Mucosa of rectum (tissue), 2 donors: ENCODE results near the gene TMEM38B.
"Not testable (repeated sequence)": the region's sequence is repeated elsewhere in the genome, so short reads cannot be mapped to it uniquely, and the experiment has no call there.

Source experiments
- H3K27ac ChIP-seq, 2 donors: one replicate each; pipeline ENCODE4 v1.7.0; 2013; ENCODE audit warnings: inconsistent platforms in 2 of 2, low read depth in 2 of 2, low read length in 2 of 2
- H3K27me3 ChIP-seq, 2 donors: one replicate each; pipeline ENCODE4 v1.7.0; 2013; ENCODE audit warnings: low read length in 2 of 2; ENCODE audit not compliant: control insufficient read depth in 2 of 2, insufficient read depth in 2 of 2
- H3K36me3 ChIP-seq, 2 donors: one replicate each; pipeline ENCODE4 v1.7.0; 2013; ENCODE audit warnings: low read length in 2 of 2; ENCODE audit not compliant: control insufficient read depth in 2 of 2, insufficient read depth in 2 of 2
- H3K4me1 ChIP-seq, 2 donors: one replicate each; pipeline ENCODE4 v1.7.0; 2013; ENCODE audit warnings: low read length in 2 of 2, mild to moderate bottlenecking in 1 of 2; ENCODE audit not compliant: control insufficient read depth in 2 of 2, insufficient read depth in 2 of 2
- H3K4me3 ChIP-seq, 2 donors: one replicate each; pipeline ENCODE4 v1.7.0; 2013; ENCODE audit warnings: low read length in 2 of 2
- H3K9ac ChIP-seq, 2 donors: one replicate each; pipeline ENCODE4 v1.7.0; 2013; ENCODE audit warnings: low read length in 2 of 2, low read depth in 1 of 2, mild to moderate bottlenecking in 1 of 2
- H3K9me3 ChIP-seq, 2 donors: one replicate each; pipeline ENCODE4 v1.7.0; 2013; ENCODE audit warnings: low read length in 2 of 2; ENCODE audit not compliant: control insufficient read depth in 2 of 2
- donor health status: healthy.
- donor health status: Normal muscosa, but diverticular disease.

Gene TMEM38B

DNA sequence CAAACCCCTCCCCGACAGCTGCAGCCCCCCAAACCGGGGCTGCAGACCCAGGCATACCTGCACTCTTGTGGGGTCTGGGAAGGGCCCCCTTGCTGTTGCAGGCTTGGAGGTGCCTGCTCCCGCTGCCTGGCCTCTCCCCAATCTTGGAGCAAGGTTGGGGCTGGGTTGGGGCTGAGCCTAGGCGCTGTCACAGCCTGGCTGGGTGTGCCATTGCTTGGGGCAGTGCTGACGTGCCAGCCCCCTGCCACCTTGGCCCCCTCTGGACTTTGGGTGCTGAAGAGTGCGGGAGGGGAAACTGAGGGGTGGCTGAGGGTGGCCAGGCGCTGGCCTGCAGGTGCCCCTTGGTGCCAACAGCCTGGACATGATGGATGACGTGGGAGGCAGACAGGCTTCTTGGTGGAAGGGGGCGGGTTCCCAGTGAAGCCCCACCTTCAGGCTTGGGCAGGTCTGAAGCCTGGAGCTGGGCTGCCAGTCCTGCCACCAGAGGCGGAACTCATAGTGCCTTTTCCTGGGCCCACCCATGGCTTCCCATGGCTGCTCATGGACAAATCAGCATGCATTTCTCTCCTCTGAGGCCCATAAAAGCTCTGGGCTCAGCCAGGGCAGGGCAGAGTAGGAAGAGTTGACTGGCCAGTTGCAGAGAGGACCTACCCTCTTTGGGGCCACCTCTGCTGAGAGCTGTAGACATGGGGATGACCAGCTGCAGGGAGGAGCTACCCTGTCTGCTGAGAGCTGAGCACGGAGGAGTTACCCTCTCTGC, 19.1 kb downstream of the TMEM38B start:
- H3K4me1 ChIP-seq = no peaks in the 10 kb centered on the region
- no peak overlapping the region for H3K27ac ChIP-seq
- peaks cover 4 to 6% of the 10 kb centered on the region in 2 donors for H3K36me3 ChIP-seq
- no peaks in the 10 kb centered on the region for H3K27me3 ChIP-seq
- no peak overlapping the region for H3K4me3 ChIP-seq
- H3K9ac ChIP-seq = no peak overlapping the region
- H3K9me3 ChIP-seq = no peaks in the 10 kb centered on the region

DNA sequence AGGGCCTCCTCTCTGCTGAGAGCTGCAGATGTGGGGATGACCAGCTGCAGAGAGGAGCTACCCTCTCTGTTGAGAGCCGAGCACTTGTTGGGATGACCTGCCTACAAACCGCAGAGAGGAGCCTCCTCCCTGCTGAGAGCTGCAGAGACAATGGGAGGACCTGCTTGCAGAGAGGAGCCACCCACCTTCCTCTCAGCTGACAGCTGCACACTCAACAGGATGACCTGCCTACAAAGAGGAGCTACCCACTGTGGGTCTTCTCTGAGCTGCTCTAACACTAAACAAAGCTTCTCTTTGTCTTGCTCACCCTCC, 19.6 kb downstream of the TMEM38B start:
- no peak overlapping the region for H3K9ac ChIP-seq
- no peak overlapping the region for H3K4me3 ChIP-seq
- no peak overlapping the region for H3K27ac ChIP-seq
- H3K4me1 ChIP-seq = no peaks in the 10 kb centered on the region
- no peaks in the 10 kb centered on the region for H3K9me3 ChIP-seq
- no peaks in the 10 kb centered on the region for H3K27me3 ChIP-seq
- H3K36me3 ChIP-seq = peaks cover 4 to 6% of the 10 kb centered on the region in 2 donors

DNA sequence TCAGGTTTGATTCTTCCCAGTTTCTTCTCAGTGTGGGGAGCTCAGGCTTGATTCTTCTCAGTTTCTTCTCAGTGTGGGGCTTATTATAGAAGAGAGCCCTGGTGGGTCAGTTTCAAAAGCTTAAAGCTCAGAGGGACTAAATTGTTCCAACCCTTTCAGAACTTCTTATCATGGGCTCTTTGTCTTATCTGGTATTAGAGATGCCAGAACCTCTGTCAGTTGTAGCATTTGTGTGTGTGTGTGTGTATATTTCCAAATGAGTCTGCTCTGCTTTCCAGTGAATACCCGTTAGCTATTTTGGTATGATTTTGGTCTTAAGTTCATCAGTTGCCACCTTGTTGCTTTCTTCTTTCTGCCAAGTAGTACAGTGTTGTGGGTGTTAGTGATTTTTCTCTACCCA, 21.8 kb downstream of the TMEM38B start:
- no peaks in the 10 kb centered on the region for H3K27me3 ChIP-seq
- H3K4me1 ChIP-seq = no peaks in the 10 kb centered on the region
- no peak overlapping the region for H3K4me3 ChIP-seq
- no peak overlapping the region for H3K27ac ChIP-seq
- no peaks in the 10 kb centered on the region for H3K36me3 ChIP-seq
- no peaks in the 10 kb centered on the region for H3K9me3 ChIP-seq
- no peak overlapping the region for H3K9ac ChIP-seq

DNA sequence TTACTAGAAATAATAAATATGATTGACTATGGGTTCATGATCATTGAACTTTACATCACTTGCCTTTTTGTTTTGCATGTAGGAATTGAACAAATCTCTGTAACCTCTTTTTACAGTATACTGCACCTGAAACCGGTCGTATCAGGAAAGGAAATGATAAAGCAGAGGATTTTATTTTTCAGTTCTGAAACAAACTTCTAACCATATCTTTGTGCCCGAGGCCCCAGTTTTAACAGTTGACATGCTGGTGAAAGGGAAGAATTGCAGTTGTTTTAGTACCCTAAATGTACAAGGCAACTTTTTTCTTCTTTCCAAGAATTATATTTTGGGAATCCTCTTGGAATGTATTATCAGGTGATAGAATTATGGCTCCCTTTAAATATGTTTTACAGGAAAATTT, 27.8 kb downstream of the TMEM38B start:
- Histone ChIP-seq H3K4me3 (no peak overlapping the region), H3K9ac (no peak overlapping the region), H3K27ac (no peak overlapping the region), H3K4me1 (no peaks in the 10 kb centered on the region), H3K27me3 (no peaks in the 10 kb centered on the region), H3K36me3 (peaks cover 0 to 5% of the 10 kb centered on the region in 2 donors), H3K9me3 (no peaks in the 10 kb centered on the region)

DNA sequence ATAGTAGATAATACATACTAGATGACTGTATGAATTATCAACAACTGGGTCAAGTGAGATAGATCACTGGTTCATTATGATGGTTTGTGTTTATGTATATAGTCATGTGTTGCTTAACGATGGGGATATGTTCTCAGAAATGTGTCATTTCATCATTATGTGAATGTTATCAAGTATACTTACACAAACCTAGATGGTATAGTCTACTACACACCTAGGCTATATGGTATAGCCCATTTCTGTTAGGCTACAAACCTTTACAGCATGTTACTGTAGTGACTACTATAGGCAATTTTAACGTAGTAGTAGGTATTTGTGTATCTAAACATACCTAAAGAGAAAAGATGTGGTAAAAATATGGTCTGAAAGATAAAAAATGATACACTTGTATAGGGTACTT, 31.0 kb downstream of the TMEM38B start:
- Histone ChIP-seq H3K4me1 (no peaks in the 10 kb centered on the region), H3K27me3 (no peaks in the 10 kb centered on the region), H3K27ac (no peak overlapping the region)

DNA sequence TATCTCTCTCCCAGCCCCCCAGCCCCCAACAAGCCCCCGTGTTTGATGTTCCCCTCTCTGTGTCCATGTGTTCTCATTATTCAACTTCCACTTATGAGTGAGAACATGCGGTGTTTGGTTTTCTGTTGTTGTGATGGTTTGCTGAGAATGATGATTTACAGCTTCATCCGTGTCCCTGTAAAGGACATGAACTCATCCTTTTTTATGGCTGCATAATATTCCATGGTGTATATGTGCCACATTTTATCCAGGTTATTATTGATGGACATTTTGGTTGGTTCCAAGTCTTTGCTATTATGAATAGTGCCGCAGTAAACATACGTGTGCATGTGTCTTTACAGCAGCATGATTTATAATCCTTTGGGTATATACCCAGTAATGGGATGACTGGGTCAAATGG, 33.9 kb downstream of the TMEM38B start:
- H3K27ac ChIP-seq, H3K4me3 ChIP-seq, H3K27me3 ChIP-seq, H3K9me3 ChIP-seq, H3K9ac ChIP-seq, H3K36me3 ChIP-seq, H3K4me1 ChIP-seq: not testable (repeated sequence)

More for the DNA sequence above, 31.0 kb downstream of the TMEM38B start:
- H3K36me3 ChIP-seq = peaks cover 0 to 5% of the 10 kb centered on the region in 2 donors
- H3K9ac ChIP-seq = no peak overlapping the region
- H3K9me3 ChIP-seq = no peaks in the 10 kb centered on the region
- no peak overlapping the region for H3K4me3 ChIP-seq

DNA sequence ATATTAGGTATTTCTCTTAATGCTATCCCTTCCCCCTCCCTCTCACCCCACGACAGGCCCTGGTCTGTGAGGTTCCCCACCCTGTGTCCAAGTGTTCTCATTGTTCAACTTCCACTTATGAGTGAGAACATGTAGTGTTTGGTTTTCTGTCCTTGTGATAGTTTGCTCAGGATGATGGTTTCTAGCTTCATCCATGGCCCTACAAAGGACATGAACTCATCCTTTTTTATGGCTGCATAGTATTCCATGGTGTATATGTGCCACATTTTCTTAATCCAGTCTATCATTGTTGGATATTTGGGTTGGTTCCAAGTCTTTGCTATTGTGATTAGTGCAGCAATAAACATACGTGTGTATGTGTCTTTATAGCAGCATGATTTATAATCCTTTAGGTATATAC, 37.1 kb downstream of the TMEM38B start:
- not testable (repeated sequence) for H3K27ac ChIP-seq, H3K4me1 ChIP-seq, H3K9ac ChIP-seq, H3K36me3 ChIP-seq, H3K4me3 ChIP-seq, H3K27me3 ChIP-seq
- H3K9me3 ChIP-seq = peaks cover 10 to 12% of the 10 kb centered on the region in 2 donors

DNA sequence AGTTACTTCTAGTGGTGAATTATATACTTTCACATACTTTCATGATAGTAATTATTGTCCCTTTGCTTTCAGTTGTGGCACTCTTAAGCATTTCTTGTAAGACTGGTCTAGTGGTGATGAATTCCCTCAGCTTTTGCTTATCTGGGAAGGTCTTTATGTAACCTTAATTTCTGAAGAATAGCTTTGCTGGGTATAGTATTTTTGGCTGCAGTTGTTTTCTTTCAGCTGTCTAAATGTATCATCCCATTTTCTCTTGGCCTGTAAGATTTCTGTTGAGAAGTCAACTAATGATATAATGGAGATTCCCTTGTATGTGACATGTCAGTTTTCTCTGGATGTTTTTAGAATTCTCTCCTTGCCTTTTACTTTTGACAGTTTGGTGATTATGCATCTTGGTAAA, 41.0 kb downstream of the TMEM38B start:
- peaks cover 10 to 17% of the 10 kb centered on the region in 2 donors for H3K9me3 ChIP-seq
- H3K36me3 ChIP-seq = no peaks in the 10 kb centered on the region
- no peak overlapping the region for H3K4me3 ChIP-seq

DNA sequence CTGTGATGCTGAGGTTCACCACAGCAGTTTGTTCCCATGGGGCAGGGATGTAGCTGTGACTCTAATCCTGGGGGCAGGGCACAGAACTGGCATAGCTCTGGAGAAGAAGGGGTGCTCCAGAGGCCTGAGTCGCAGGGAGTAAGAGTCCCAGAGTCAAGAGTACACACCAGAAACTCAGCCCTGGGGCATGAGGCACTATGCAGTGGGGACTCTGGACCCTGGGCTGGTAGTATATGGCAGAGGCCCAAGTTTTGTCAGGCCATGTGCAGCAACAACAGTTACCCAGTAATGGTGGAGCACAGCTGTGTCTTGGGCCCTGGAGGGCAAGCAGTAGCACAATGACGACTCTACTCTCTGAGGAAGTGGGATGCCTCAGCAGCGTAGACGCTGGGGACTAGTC, 42.9 kb downstream of the TMEM38B start:
- H3K36me3 ChIP-seq = no peaks in the 10 kb centered on the region
- no peak overlapping the region for H3K4me3 ChIP-seq
- no peak overlapping the region for H3K27ac ChIP-seq
- no peaks in the 10 kb centered on the region for H3K27me3 ChIP-seq
- H3K9me3 ChIP-seq = peaks cover 10 to 17% of the 10 kb centered on the region in 2 donors
- no peaks in the 10 kb centered on the region for H3K4me1 ChIP-seq
- no peak overlapping the region for H3K9ac ChIP-seq

More for the DNA sequence above, 41.0 kb downstream of the TMEM38B start:
- Histone ChIP-seq H3K9ac (no peak overlapping the region), H3K27ac (no peak overlapping the region), H3K4me1 (no peaks in the 10 kb centered on the region), H3K27me3 (no peaks in the 10 kb centered on the region)

DNA sequence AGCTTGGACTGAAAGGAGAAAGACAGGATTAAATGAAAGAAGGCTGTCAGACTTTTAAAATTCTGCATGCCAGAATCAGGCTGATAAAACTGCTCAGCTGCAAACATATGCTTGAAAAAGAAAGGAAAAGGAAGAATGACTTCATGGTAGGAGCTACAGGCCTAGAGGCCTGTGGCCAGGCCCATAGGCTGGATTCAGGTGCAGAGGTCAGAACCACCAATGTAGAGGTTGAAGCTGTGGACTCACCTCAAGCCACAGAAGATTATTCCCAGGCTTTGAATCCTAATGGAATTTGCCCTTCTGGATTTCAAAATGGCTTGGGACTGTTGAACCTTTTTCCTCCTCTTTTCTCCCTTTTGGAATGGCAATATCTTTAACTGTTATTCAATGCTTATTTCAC, 47.7 kb downstream of the TMEM38B start:
- Histone ChIP-seq H3K9ac (no peak overlapping the region), H3K27ac (no peak overlapping the region), H3K4me1 (no peaks in the 10 kb centered on the region)

DNA sequence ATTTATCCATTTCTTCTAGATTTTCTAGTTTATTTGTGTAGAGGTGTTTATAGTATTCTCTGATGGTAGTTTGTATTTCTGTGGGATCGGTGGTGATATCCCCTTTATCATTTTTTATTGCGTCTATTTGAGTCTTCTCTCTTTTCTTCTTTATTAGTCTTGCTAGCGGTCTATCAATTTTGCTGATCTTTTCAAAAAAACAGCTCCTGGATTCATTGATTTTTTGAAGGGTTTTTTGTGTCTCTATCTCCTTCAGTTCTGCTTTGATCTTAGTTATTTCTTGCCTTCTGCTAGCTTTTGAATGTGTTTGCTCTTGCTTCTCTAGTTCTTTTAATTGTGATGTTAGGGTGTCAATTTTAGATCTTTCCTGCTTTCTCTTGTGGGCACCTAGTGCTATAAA, 53.0 kb downstream of the TMEM38B start:
- not testable (repeated sequence) for H3K27me3 ChIP-seq, H3K27ac ChIP-seq, H3K4me1 ChIP-seq, H3K4me3 ChIP-seq, H3K9ac ChIP-seq, H3K9me3 ChIP-seq
- peaks cover 6 to 20% of the 10 kb centered on the region in 2 donors for H3K36me3 ChIP-seq

More for the DNA sequence above, 47.7 kb downstream of the TMEM38B start:
- no peaks in the 10 kb centered on the region for H3K36me3 ChIP-seq
- H3K9me3 ChIP-seq = no peaks in the 10 kb centered on the region
- H3K4me3 ChIP-seq = no peak overlapping the region
- H3K27me3 ChIP-seq = no peaks in the 10 kb centered on the region
